Measurements from ENCODE around the gene PADI6. TPM values are rescaled to one million over a fixed set of nuclear protein-coding genes. Genes with fewer than 3 reads are reported as not detected.
A peak's percentile ranks its signal among the peaks of the same experiment; 100 is the strongest.

PADI6 gene
- total RNA-seq, 4 donors from 2014 or later, result 0.55 TPM; not detected in 3

DNA sequence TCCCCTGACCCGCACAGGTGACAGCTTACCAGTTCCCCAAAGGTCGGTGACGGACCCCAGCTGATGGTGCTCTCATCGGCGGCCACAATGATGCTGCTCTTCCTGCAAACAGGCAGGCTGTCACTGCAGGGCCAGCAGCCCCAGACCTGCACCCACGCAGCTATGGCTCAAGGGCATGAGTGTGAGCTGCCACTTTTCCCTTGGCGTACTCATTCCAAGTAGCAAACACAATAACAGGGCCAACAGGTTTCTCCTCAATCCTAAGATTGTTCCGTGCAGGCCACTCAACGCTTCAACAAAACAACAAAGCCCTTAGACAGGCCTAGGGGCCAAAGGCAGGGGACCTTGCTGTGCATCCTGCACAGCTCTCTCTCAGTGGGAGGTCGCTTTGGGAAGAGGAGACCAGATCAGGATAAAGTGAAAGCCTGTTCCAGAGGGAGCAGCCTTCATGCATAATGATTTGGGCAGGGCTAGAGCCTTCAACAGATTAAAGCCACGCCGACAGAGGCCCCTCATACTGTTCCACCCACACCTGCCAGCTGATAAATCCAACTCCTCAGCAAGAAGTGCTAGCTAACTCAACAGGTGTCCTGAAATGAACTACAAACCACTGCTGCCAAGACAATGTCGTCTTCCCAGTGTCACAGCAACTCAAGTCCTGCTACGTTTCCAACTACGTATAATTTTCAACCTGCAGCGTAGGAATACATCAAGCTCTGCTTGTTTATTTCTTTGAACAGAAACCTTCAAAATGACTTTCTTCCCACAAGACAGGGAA lies 40.3 kb downstream of the PADI6 start:
- Histone ChIP-seq H3K9me3 (no peaks in the 10 kb centered on the region), H3K27ac (no peak overlapping the region), H3K27me3 (no peaks in the 10 kb centered on the region), H3K4me1 (no peaks in the 10 kb centered on the region), H3K36me3 (no peaks in the 10 kb centered on the region), H3K4me3 (no peak overlapping the region)
- no peak for DNase-seq
- no peak for TF ChIP-seq POLR2A (IDR thresholded peaks at IDR 0.05)
- TF ChIP-seq, protein P1, sequence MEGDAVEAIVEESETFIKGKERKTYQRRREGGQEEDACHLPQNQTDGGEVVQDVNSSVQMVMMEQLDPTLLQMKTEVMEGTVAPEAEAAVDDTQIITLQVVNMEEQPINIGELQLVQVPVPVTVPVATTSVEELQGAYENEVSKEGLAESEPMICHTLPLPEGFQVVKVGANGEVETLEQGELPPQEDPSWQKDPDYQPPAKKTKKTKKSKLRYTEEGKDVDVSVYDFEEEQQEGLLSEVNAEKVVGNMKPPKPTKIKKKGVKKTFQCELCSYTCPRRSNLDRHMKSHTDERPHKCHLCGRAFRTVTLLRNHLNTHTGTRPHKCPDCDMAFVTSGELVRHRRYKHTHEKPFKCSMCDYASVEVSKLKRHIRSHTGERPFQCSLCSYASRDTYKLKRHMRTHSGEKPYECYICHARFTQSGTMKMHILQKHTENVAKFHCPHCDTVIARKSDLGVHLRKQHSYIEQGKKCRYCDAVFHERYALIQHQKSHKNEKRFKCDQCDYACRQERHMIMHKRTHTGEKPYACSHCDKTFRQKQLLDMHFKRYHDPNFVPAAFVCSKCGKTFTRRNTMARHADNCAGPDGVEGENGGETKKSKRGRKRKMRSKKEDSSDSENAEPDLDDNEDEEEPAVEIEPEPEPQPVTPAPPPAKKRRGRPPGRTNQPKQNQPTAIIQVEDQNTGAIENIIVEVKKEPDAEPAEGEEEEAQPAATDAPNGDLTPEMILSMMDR (IDR thresholded peaks at IDR 0.05), result no peak
- intact Hi-C loops (cut with DNase I; ENCODE audit: low total_unique reads), result no loop called here

DNA sequence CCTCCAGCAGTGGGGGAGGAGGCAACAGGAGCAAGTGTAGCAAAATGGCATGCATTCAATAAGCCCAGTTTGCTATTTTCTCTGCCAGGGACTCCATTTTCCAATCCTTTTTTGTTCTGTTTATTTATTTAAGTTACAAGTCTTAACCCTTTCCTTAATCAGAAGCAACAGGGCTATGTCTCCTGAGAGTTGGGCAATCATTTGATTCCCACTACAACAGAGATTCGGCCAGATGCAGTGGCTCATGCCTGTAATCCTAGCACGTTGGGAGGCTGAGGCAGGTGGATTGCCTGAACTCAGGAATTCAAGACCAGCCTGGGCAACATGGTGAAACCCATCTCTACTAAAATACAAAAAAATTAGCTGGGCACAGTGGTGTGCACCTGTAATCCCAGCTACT lies 42.0 kb downstream of the PADI6 start:
- Histone ChIP-seq H3K27me3 (no peaks in the 10 kb centered on the region), H3K4me3 (no peak overlapping the region), H3K36me3 (no peaks in the 10 kb centered on the region), H3K27ac (no peak overlapping the region), H3K9me3 (no peaks in the 10 kb centered on the region), H3K4me1 (no peaks in the 10 kb centered on the region)
- DNase-seq, result no peak
- TF ChIP-seq POLR2A (IDR thresholded peaks at IDR 0.05), result no peak
- TF ChIP-seq, protein P1 (IDR thresholded peaks at IDR 0.05), result no peak
- intact Hi-C loops (cut with DNase I; ENCODE audit: low total_unique reads), result no loop called here

DNA sequence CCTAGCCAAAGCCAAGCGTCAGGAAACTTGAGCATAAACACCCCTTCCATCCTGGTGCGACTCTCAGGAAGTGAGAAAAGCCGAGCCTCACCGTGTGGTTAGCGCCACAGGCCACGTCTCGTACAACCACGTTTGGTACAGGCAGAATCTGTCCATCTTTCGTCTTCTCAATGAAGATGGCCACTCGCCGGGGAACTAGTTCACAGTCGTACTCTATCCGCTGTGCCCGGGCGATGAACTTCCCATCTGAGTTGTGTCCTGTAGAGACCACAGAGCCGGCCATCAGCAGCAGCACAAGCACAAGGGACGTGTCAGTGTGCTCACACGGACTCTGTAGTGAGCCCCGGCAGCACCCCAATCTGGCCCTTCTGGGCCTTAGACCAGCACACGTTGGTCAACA lies 44.4 kb downstream of the PADI6 start:
- H3K4me1 ChIP-seq, result no peaks in the 10 kb centered on the region
- DNase-seq, result no peak
- H3K27me3 ChIP-seq, result no peaks in the 10 kb centered on the region
- no peaks in the 10 kb centered on the region for H3K36me3 ChIP-seq
- intact Hi-C loops (cut with DNase I; ENCODE audit: low total_unique reads), result no loop called here
- no peaks in the 10 kb centered on the region for H3K9me3 ChIP-seq
- no peak overlapping the region for H3K4me3 ChIP-seq
- no peak for TF ChIP-seq POLR2A (IDR thresholded peaks at IDR 0.05)
- TF ChIP-seq, protein P1 (IDR thresholded peaks at IDR 0.05), result no peak
- H3K27ac ChIP-seq, result no peak overlapping the region

DNA sequence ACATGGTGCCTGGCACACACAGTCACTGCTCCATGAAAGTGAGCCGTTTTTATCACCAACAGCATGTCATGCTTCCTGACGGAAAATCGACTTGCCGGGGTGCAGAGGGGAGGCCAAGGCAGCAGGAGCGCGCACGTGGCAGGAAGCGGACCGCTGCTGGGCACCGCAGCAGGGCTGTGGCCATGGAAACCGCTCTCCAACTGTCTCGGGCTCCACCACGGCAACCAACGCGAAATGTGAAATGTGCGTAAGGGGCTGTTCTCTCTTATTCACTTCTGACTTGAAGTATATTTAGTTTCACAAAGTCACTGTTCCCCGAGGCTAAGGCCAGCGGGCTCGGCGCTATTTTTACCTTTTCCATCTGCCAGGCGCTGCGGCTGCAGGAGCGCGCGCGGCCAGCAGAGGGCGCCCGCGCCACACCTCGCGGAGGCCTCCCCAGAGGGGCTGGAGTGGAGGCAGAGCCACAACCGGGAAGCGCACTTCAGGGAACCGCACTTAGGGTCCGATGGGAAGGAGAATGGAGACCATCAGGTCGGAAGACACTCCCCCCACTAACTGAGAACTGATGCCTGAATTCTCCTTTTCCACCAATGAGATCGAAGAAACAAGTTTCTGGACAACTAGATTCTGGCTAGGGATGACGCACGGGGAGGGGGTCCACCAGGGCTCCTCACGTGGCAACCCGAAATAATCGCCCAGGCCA lies 47.8 kb downstream of the PADI6 start:
- H3K27me3 ChIP-seq, result no peaks in the 10 kb centered on the region
- TF ChIP-seq, protein P1 (IDR thresholded peaks at IDR 0.05), result peak; percentile 94 to 99 (median 98)
- no peak for TF ChIP-seq POLR2A (IDR thresholded peaks at IDR 0.05)
- H3K9me3 ChIP-seq, result no peaks in the 10 kb centered on the region
- DNase-seq, result peak; percentile 55 to 77
- H3K4me1 ChIP-seq, result peaks cover 0 to 3% of the 10 kb centered on the region in 2 donors
- intact Hi-C loops (cut with DNase I; ENCODE audit: low total_unique reads), result no loop called here
- H3K36me3 ChIP-seq, result no peaks in the 10 kb centered on the region
- H3K27ac ChIP-seq, result no peak overlapping the region
- H3K4me3 ChIP-seq, result no peak overlapping the region

DNA sequence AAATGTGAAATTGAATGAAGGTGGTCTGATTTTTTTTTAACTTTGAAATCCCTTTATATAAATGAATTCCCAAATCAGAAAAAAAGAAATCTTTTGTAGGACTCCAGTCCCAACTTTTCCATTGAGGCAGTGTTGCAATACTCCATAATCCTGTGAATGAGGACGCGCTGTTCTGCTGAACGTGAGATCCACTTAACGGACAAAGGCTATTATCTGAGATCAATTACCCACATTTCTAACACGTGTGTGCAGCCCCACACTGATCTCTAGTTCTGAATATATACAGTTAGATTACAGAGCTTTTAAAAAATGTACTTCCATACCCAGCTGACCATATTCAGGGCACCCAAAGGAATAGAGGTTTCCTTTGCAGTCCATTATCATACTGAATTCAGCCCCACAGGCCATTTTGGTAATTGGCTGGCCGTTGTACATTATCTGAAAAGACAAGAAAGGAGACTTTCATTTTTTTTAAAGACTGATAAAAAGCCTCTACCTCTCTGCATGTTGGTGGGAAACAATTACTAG lies 48.5 kb downstream of the PADI6 start:
- intact Hi-C loops (cut with DNase I; ENCODE audit: low total_unique reads), result no loop called here
- no peak for TF ChIP-seq POLR2A (IDR thresholded peaks at IDR 0.05)
- TF ChIP-seq, protein P1 (IDR thresholded peaks at IDR 0.05), result no peak
- H3K27me3 ChIP-seq, result no peaks in the 10 kb centered on the region
- H3K36me3 ChIP-seq, result no peaks in the 10 kb centered on the region
- no peak overlapping the region for H3K27ac ChIP-seq
- H3K4me1 ChIP-seq, result peaks cover 0 to 3% of the 10 kb centered on the region in 2 donors
- no peaks in the 10 kb centered on the region for H3K9me3 ChIP-seq
- H3K4me3 ChIP-seq, result no peak overlapping the region
- DNase-seq, result no peak
